Measurements from ENCODE around the gene ADARB2.

The ADARB2 gene

GRCh38 chr10:1132584-1132983, 604.7 kb downstream of the ADARB2 start:
- DNase-seq: no peak

GRCh38 chr10:1130995-1131790, 606.1 kb downstream of the ADARB2 start:
- DNase-seq: no peak

GRCh38 chr10:1130226-1130625, 607.1 kb downstream of the ADARB2 start:
- no peak for DNase-seq

DNA sequence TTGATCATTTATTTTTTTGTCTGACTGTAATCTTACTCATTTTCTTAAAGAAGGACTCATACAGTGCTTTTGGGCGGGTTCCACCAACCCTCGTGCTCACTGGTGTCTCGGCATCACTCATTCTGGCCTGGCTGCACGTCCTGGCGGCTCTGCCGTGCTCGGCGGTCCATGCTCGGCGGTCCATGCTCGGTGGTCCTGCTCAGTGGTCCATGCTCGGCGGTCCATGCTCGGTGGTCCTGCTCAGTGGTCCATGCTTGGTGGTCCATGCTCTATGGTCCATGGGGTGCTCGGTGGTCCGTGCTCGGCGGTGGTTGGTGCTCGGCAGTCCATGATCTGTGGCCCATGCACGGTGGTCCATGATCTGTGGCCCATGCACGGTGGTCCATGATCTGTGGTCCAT, 608.7 kb downstream of the ADARB2 start:
- DNase-seq: no peak

DNA sequence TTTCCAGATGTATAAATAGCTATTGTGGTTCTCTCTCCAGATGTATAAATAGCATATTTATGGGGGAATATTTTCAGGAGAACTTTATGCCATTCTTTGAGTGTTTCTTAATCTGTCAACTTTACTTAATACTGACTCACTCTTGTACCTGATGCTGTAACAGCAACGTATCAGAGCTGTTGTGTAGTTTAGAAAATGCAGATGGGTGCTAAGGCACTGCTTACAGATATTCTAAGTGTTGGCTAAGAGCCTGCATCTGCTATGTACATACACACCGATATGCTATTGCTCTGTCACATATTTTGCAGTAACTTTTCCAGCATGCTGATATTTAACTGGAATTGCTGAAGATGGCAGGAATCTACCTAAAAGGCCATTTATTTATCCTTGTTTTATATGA, 609.2 kb downstream of the ADARB2 start:
- DNase-seq: no peak

DNA sequence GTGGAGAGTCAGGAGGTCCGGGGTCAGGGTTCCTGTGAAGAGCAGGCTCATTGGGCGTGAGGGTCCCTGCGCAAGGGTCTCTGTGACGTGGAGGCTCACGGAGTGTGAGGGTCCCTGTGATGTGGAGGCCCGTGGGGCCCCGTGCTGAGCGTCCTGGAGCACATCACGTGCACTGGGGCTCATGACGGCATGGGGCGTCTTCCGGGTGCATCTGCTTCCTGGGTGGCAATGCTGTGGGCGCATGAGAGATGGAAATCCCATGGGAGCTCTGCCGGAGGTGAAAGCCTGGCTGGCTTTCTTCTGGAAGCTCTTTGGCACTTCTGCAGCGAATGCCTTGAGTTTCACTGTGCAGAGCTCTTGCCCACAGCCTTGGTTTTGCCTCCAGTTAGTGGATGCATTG, 609.7 kb downstream of the ADARB2 start:
- no peak for DNase-seq

All from stimulated activated naive CD4-positive, alpha-beta T cell (primary cell).